GM21825 (cell line): Measurements from ENCODE around the gene RALGAPA2.

ENCODE experiments used
- ATAC-seq: cut with Tn5 transposase; IDR thresholded peaks from one replicate; pipeline ENCODE4 v1.9.1; 2021; ENCODE audit warnings: mild to moderate bottlenecking, moderate library complexity; ENCODE audit not compliant: unreplicated experiment

Gene RALGAPA2

GRCh38 chr20:20687319-20687718, 25.1 kb downstream of the RALGAPA2 start:
- ATAC-seq, result no peak

- ATAC-seq, result no peak
These were observed 26.8 kb downstream of the RALGAPA2 start for GRCh38 chr20:20685635-20686034.

GRCh38 chr20:20683481-20684321, 28.7 kb downstream of the RALGAPA2 start:
- ATAC-seq, result no peak

GRCh38 chr20:20683020-20683419, 29.4 kb downstream of the RALGAPA2 start:
- no peak for ATAC-seq

GRCh38 chr20:20680991-20681508, 31.4 kb downstream of the RALGAPA2 start:
- no peak for ATAC-seq

GRCh38 chr20:20679316-20679715, 33.1 kb downstream of the RALGAPA2 start:
- ATAC-seq, result no peak

- ATAC-seq, result no peak
These were observed 35.3 kb downstream of the RALGAPA2 start for GRCh38 chr20:20677186-20677585.

GRCh38 chr20:20668639-20669038, 43.8 kb downstream of the RALGAPA2 start:
- ATAC-seq, result peak; percentile 97

GRCh38 chr20:20666359-20666758, 46.1 kb downstream of the RALGAPA2 start:
- no peak for ATAC-seq

GRCh38 chr20:20665606-20666332, 46.7 kb downstream of the RALGAPA2 start:
- ATAC-seq, result no peak

- ATAC-seq, result peak; percentile 50
These were observed 47.5 kb downstream of the RALGAPA2 start for GRCh38 chr20:20664795-20665589.

- ATAC-seq, result no peak
These were observed 48.6 kb downstream of the RALGAPA2 start for GRCh38 chr20:20663841-20664240.

GRCh38 chr20:20658871-20659431, 53.5 kb downstream of the RALGAPA2 start:
- no peak for ATAC-seq

- no peak for ATAC-seq
These were observed 54.3 kb downstream of the RALGAPA2 start for GRCh38 chr20:20658123-20658522.

- no peak for ATAC-seq
These were observed 55.4 kb downstream of the RALGAPA2 start for GRCh38 chr20:20657092-20657491.

GRCh38 chr20:20655883-20656282, 56.6 kb downstream of the RALGAPA2 start:
- ATAC-seq, result no peak

- ATAC-seq, result no peak
These were observed 62.5 kb downstream of the RALGAPA2 start for GRCh38 chr20:20649945-20650344.

- ATAC-seq, result no peak
These were observed 68.5 kb downstream of the RALGAPA2 start for GRCh38 chr20:20643927-20644326.

GRCh38 chr20:20641783-20642182, 70.7 kb downstream of the RALGAPA2 start:
- no peak for ATAC-seq

- ATAC-seq, result no peak
These were observed 73.6 kb downstream of the RALGAPA2 start for GRCh38 chr20:20638878-20639277.
